Upper lobe of right lung (tissue), 1 donor: ENCODE measurements around the gene SPP1. TPM values are rescaled to one million over a fixed set of nuclear protein-coding genes. Genes with fewer than 3 reads are reported as not detected.

Experiments used
- ATAC-seq: fragments of 200-7000 bp; cut with Tn5 transposase; one replicate; pipeline ENCODE4 v1.9.1; 2020; ENCODE audit warnings: mild to moderate bottlenecking, moderate library complexity
- DNase-seq: peaks from one replicate; pipeline ENCODE4 v3.0.0-alpha.2; 2020
- H3K27ac ChIP-seq: fragments of 200-600 bp; one replicate; pipeline ENCODE4 v1.8.0; 2022
- H3K27me3 ChIP-seq: fragments of 200-600 bp; one replicate; pipeline ENCODE4 v1.8.0; 2022; ENCODE audit warnings: mild to moderate bottlenecking
- H3K36me3 ChIP-seq: fragments of 200-600 bp; one replicate; pipeline ENCODE4 v1.8.0; 2022
- H3K4me1 ChIP-seq: fragments of 200-600 bp; one replicate; pipeline ENCODE4 v1.8.0; 2022
- H3K4me3 ChIP-seq: fragments of 200-600 bp; one replicate; pipeline ENCODE4 v1.8.0; 2022; ENCODE audit warnings: mild to moderate bottlenecking
- H3K9me3 ChIP-seq: fragments of 200-600 bp; one replicate; pipeline ENCODE4 v1.8.0; 2022
- CTCF ChIP-seq: fragments of 200-600 bp; IDR thresholded peaks from one replicate; pipeline ENCODE4 v1.8.0; 2022; ENCODE audit warnings: antibody characterized with exemption
- intact Hi-C: fragments of 100-400 bp; cut with DNase I; formaldehyde crosslinking; loops from one replicate; pipeline ENCODE4 v1.11.0; 2022
- total RNA-seq: library from RNA; stranded (reverse); fragmentation: NEBNext Ultra II Directional; extraction: Animal tissue kit (Norgen Biotek cat#: 25700); gene quantifications from one replicate; pipeline ENCODE4 v1.2.1, GENCODE V29; 2021
- donor health status: DM: no; HTN: yes; CAD: no; lungs with severe emphysema.

The SPP1 gene
- total RNA-seq, 1 donor from 2014 or later, result 45.4 TPM

DNA sequence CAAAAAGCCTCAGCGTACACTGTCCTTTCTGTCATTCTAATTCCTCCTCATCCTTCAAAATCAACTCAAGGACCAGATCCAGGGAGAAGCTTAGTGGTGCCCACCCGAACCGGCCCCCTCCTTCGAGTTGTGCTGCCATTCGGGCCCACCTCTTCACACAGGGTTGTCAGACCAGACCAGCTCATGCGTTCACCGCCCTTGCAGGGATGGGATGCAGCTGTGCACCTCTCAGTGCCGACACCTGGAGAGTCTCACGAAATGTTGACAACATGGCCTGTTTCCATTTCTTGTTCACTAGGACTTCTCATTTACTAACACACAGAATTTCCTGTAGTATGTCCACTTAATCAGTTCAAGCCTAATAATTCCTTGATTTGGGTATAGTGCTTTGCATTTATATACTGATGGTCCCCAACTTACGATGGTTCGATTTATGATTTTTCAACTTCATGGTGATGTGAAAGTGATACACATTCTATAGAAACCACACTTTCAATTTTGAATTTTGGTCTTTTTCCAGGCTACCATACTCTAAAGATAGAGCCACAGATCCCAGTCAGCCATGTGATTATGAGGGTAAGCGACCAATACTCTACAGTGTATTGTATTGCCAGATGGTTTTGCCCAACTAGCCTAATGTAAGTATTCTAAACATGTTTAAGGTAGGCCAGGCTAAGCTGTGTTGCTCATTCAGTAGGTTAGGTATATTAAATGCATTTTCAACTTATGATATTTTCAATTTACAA is 55.2 kb downstream of the SPP1 start:
- ATAC-seq, result no peak
- TF ChIP-seq CTCF, result no peak
- H3K27me3 ChIP-seq, result no peaks in the 10 kb centered on the region
- intact Hi-C loops, result loop anchor here (10.0 kb wide), 1 partner anchor 184 kb away; no protein-coding TSS in a partner anchor
- peaks cover 9% of the 10 kb centered on the region for H3K4me1 ChIP-seq
- no peak for DNase-seq
- H3K27ac ChIP-seq, result no peak overlapping the region
- peaks cover 8% of the 10 kb centered on the region for H3K36me3 ChIP-seq
- no peaks in the 10 kb centered on the region for H3K9me3 ChIP-seq
- H3K4me3 ChIP-seq, result no peak overlapping the region

Other genes with a start within 250 kb of the SPP1 start
- not detected for gene IBSP, start 176.2 kb upstream of the SPP1 start, total RNA-seq
- gene MEPE, start 142.7 kb upstream of the SPP1 start, total RNA-seq, result not detected
- 37.8 TPM for gene PKD2, start 31.9 kb downstream of the SPP1 start, total RNA-seq
- 21.7 TPM for gene ABCG2, start 182.9 kb downstream of the SPP1 start, total RNA-seq